Mononuclear cell (primary cell): ENCODE results near the gene CDKN2D. TPM values are rescaled to one million over a fixed set of nuclear protein-coding genes. Genes with fewer than 3 reads are reported as not detected.

Experiments
- H3K27me3 ChIP-seq: 2 replicates; pipeline ENCODE4 v1.6.0; 2011; ENCODE audit warnings: low read length, control low read depth; ENCODE audit not compliant: insufficient read depth
- H3K4me1 ChIP-seq: 2 replicates; pipeline ENCODE4 v1.5.1; 2011; ENCODE audit warnings: mild to moderate bottlenecking, low read length, control low read depth; ENCODE audit not compliant: insufficient read depth
- H3K4me3 ChIP-seq: 2 replicates; pipeline ENCODE4 v1.5.1; 2011; ENCODE audit warnings: mild to moderate bottlenecking, low read length, moderate library complexity
- H3K9me3 ChIP-seq: 2 replicates; pipeline ENCODE4 v1.5.1; 2011; ENCODE audit warnings: low read depth, mild to moderate bottlenecking, control low read depth, low read length
- total RNA-seq: library from RNA; depleted of rRNA; stranded (reverse); fragments of >200 nt; gene quantifications from one replicate; pipeline ENCODE4 v1.2.3, GENCODE V29; 2012

The CDKN2D gene
- total RNA-seq, 1 donor, result 84.0 TPM

DNA sequence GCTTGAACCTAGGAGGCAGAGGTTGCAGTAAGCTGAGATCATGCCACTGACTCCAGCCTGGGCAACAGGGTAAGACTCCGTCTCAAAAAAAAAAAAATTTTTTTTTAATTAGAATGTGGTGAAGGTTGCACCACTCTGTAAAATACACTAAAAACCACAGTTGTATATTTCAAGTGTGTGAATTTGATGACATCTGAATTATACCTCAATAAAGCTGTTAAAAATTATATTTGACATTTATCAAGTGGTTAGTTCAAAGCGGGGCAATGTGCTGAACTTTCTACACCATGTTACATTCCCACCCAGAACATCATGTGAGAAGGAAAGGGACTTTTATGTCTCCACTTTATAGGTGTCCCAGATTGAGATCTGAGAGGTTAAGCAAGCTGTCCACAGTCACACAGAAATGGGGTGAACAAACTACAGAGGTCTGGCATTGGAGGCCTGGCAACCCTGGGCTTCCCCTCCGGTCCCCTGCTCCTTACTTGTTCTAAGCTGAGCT is 45.6 kb downstream of the CDKN2D start:
- H3K4me1 ChIP-seq, result peaks cover 37% of the 10 kb centered on the region
- H3K4me3 ChIP-seq, result no peak overlapping the region
- peaks cover 16% of the 10 kb centered on the region for H3K27me3 ChIP-seq
- H3K9me3 ChIP-seq, result no peaks in the 10 kb centered on the region

DNA sequence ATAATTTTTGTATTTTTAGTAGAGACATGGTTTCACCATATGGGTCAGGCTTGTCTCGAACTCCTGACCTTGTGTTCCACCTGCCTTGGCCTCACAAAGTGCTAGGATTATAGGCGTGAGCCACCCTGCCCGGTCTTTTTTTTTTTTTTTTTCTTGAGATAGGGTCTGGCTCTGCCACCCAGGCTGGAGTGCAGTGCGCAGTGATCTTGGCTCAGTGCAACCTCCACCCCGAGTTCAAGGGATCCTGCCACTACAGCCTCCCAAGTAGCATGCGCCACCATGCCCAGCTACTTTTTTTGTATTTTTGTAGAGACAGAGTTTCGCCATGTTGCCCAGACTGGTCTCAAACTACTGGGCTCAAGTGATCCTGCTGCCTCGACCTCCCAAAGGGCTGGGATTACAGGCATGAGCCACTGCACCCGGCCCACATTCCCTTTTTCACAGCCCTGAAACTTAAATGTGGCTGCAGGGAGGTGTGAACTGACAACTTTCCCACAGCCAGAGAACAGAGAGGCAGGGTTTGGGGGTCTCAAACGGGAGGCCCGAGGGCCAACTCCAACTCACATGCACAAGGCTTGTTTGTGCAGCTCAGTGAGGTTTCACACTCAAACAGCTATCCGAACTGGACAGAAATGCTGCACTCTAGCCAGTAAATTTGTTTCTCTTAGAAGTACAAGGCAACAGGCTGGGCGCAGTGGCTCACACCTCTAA is 47.2 kb downstream of the CDKN2D start:
- Histone ChIP-seq H3K27me3 (peaks cover 32% of the 10 kb centered on the region), H3K4me3 (no peak overlapping the region), H3K4me1 (peaks cover 50% of the 10 kb centered on the region), H3K9me3 (no peaks in the 10 kb centered on the region)

DNA sequence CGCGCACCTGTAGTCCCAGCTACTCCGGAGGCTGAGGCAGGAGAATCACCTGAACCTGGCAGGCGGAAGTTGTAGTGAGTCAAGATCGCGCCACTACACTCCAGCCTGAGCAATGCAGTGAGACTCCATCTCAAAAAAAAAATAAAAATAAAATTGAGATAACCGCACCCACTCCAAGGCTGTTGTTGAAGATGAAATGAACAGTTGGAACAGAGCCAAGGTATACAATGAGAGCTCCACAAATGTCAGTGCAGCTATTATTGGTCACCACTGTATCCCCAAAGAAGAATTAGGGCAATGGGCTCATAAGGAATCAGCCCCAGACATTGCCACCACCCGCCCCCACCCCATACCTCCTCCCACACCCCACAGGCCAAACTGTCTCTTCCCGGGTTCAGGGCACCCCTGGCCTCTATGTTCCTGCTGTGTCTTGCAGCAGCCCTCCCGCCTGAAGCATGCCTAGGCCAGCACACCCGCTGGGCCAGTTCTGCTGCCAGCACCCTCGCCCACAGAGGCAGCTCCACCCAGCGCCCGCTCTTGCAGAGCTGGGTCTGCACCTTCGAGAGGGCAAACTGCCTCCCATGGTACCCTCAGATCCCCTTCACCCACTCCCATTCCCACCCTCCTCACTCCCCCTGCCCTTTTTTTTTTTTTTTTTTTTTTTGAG is 48.0 kb downstream of the CDKN2D start:
- Histone ChIP-seq H3K9me3 (no peaks in the 10 kb centered on the region), H3K27me3 (peaks cover 41% of the 10 kb centered on the region), H3K4me1 (peaks cover 50% of the 10 kb centered on the region), H3K4me3 (no peak overlapping the region)

DNA sequence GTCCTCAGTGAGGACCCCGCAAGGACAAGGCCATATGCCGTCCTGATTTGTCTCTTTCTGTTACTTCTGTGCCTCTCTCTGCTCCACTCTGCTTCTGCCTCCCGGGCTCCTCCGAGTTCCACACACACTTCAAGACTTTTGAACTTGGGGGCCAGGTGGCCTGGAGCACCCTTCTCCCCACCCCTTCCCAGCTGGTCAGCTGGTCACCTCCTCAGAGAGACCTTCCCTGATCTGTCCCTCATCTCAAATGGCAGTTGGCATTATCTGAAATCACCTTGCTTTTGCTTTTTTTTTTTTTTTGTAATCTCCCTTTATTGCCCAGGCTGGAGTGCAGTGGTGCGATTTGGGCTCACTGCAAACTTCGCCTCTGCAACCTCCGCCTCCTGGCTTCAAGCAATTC is 49.4 kb downstream of the CDKN2D start:
- H3K9me3 ChIP-seq, result no peaks in the 10 kb centered on the region
- H3K27me3 ChIP-seq, result peaks cover 54% of the 10 kb centered on the region
- H3K4me1 ChIP-seq, result peaks cover 54% of the 10 kb centered on the region
- H3K4me3 ChIP-seq, result no peak overlapping the region

DNA sequence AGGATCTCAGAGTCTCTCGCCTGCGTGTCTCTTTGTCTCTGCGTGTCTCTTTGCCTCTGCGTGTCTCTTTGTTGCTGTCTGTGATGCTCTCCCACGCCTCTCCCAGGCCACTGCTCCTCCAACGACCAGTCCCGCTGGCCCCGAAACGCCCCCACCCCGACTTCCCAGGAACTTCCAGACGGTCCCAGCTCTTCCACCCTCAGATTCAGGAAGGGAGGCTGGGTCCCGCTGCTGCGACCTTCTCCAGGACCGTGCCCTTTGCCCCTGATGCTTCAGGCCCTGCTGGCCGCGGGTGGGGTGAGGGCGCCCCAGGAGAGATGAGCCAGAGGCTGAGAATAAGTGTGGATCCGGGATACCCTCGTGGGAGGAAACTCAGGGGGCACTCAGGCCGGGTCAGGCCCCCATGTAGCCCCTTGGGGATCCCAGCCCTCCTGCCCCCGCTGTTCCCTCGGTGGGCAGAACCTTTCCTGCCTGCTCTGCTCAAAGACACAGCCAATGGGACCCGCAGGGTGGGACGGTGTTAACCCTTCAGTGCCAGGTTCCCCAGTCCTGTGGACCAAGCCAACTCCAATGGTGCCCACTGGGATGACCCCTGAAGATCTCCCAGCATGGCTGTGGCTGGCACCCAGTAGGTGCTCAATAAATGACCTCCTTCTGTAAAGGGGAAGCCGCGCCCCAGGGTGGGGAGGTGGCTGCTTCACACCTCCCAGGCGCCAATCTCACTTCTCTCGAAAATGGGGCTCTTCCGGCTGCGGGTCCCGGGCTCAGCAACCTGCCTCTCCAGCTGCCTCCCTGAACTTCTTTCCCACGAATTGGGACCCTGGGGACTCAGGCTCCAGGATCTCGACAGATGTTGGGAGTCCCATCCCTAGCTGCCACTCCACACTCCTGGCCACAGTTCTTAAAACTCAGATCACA is 50.1 kb downstream of the CDKN2D start:
- Histone ChIP-seq H3K27me3 (peaks cover 61% of the 10 kb centered on the region), H3K4me3 (peak overlapping the region; percentile 50), H3K9me3 (no peaks in the 10 kb centered on the region), H3K4me1 (peaks cover 55% of the 10 kb centered on the region)

DNA sequence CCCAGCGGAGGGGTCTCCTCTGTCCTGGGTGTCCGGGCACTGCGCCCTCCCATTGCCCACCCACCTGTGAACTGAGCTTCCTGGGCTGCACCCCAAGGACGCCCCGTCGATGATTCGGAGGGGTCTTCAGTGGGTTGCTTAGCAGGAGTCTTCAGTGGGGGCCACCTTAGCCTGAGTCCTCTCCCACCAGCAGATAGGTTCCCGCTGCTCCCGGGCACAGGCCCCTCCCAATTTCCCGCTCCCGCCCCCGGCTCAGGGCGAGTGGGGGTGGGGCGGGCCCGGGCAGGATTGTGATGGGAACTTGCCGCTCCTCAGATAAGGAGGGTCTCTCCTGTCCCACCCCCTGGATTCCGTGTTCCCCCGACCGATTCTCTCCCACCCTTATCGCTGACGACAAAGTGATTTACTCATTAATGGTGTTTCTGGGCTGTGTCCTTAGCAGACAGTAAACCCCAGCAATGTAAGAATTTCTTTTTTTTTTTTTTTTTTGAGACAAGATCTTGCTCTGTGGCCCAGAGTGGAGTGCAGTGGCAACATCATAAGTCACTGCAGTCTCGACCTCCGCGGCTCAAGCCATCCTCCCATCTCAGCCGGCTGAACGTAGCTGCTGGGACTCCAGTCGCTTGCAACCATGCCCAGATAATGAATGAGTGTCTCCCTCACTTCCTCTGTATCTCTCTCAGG is 50.9 kb downstream of the CDKN2D start:
- H3K27me3 ChIP-seq, result peaks cover 69% of the 10 kb centered on the region
- peak overlapping the region; percentile 50 for H3K4me3 ChIP-seq
- H3K4me1 ChIP-seq, result peaks cover 59% of the 10 kb centered on the region
- H3K9me3 ChIP-seq, result no peaks in the 10 kb centered on the region

DNA sequence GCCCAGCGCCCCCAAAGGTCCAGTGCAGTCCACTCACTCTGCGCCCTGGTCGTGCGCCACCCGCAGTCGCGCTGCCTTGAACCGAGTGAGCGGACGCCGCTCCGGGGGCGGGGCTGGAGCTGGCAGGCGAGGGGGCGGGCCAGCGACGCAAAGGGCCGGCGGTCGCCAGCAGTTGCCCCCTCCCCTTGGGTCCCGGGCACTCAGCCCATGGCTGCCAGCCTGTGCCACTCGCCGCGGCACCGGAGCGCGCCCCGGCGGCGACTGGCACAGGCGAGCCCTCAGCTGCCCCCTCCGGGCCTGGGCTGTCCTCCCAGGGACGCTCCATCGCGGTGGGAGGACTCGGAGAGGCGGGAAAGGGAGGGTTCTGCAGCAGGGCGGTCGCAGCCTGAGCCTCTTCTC is 51.4 kb downstream of the CDKN2D start, which contains the start of gene S1PR5:
TSS of gene S1PR5 (minus strand) at position 87 of the 399 bp plus-strand sequence. CDS start 2,436 bp downstream, outside the sequence.
- Histone ChIP-seq H3K27me3 (peaks cover 72% of the 10 kb centered on the region), H3K4me1 (peaks cover 65% of the 10 kb centered on the region), H3K4me3 (peak within 1 kb of the TSS; percentile 50), H3K9me3 (no peaks in the 10 kb centered on the region)

DNA sequence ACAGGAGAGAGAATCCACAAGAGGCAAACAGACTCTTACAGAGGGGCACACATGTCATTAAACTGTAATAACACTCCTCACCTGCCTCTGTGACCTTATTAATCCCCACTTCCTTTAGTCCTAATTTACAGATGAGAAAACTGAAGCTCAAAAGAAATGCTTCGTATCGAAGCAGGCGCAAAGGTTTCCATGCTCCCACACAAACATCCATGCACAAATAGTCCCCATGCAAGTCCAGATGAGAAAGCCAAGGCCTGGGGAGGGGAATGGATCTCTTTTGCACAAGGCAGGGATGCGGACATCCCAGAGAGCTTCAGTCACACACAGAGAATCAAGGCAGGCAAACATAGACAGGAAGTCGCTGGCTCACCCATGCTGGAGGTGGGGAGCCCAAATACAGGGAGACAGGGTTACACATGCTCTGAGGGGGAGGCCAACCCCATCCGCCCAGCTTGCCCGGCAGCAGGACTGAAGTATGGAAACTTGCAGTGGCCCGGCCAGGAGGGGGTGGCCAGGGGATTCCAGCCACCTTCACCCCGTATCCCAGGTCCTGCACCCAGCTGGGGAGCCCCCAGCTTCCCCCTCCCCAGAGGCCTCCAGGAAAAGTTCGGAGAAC is 52.0 kb downstream of the CDKN2D start:
- Histone ChIP-seq H3K27me3 (peaks cover 72% of the 10 kb centered on the region), H3K4me1 (peaks cover 66% of the 10 kb centered on the region), H3K4me3 (peak overlapping the region; percentile 50), H3K9me3 (no peaks in the 10 kb centered on the region)

Other genes starting within 250 kb of the CDKN2D start
- gene RAVER1, start 235.4 kb downstream of the CDKN2D start, total RNA-seq, result 9.6 TPM
- 151 TPM for gene ICAM3, start 229.4 kb downstream of the CDKN2D start, total RNA-seq
- 93.2 TPM for gene TYK2, start 188.4 kb downstream of the CDKN2D start, total RNA-seq
- gene CDC37, start 165.4 kb downstream of the CDKN2D start, total RNA-seq, result 114 TPM
- 7.2 TPM for gene PDE4A, start 148.4 kb downstream of the CDKN2D start, total RNA-seq
- 10.4 TPM for gene KEAP1, start 65.6 kb downstream of the CDKN2D start, total RNA-seq
- 36.9 TPM for gene S1PR5, start 51.5 kb downstream of the CDKN2D start, total RNA-seq
- gene ATG4D, start 25.1 kb downstream of the CDKN2D start, total RNA-seq, result 30.7 TPM
- gene KRI1, start 3.0 kb downstream of the CDKN2D start, total RNA-seq, result 6.7 TPM
- gene AP1M2, start 18.3 kb upstream of the CDKN2D start, total RNA-seq, result 0.63 TPM
- gene SLC44A2, start 56.6 kb upstream of the CDKN2D start, total RNA-seq, result 57.1 TPM
- gene ILF3, start 85.4 kb upstream of the CDKN2D start, total RNA-seq, result 212 TPM
- gene QTRT1, start 132.5 kb upstream of the CDKN2D start, total RNA-seq, result 13.9 TPM
- 149 TPM for gene DNM2, start 149.1 kb upstream of the CDKN2D start, total RNA-seq